ENCODE results near the gene OAT.

Gene OAT

GRCh38 chr10:124418726-124419501, at the start of gene OAT:
TSS of gene OAT (minus strand) at chr10:124418923. CDS start at chr10:124412171, 6,752 bp downstream.
- peak; percentile 97 to 98 for DNase-seq

GRCh38 chr10:124467165-124467564, 48.4 kb upstream of the OAT start:
- DNase-seq: no peak

DNA sequence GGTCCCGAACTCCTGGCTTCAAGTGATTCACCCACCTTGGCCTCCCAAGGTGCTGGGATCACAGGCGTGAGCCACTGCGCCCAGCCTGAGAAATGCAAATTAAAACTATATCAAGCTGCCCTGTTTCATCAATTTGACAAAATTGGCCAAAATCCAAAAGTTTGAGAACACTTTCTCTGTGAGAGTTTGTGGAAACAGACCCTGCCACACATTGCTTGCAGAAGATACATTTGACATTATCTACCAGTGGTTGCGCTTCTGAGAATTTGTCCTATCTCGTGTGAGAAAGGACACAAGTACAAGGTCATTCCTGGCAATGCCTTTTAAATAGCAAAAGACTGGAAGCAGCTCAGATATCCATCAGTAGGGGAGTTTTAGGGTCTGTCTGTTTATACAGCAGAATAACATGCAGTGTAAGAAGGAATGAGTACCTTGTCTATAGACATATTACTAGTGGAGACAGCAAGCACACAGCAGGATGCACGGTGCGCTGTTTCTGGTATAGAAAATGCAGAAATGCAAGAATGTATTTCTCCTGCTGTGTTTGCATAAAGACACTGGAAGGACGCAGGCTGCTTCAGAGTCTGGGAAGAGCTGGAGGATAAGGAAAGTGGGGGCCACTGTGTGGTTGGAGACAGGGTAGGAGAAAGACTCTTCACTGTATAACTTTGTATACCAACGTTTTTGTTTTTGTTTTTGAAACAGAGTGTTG, 47.2 kb upstream of the OAT start:
- DNase-seq: no peak

DNA sequence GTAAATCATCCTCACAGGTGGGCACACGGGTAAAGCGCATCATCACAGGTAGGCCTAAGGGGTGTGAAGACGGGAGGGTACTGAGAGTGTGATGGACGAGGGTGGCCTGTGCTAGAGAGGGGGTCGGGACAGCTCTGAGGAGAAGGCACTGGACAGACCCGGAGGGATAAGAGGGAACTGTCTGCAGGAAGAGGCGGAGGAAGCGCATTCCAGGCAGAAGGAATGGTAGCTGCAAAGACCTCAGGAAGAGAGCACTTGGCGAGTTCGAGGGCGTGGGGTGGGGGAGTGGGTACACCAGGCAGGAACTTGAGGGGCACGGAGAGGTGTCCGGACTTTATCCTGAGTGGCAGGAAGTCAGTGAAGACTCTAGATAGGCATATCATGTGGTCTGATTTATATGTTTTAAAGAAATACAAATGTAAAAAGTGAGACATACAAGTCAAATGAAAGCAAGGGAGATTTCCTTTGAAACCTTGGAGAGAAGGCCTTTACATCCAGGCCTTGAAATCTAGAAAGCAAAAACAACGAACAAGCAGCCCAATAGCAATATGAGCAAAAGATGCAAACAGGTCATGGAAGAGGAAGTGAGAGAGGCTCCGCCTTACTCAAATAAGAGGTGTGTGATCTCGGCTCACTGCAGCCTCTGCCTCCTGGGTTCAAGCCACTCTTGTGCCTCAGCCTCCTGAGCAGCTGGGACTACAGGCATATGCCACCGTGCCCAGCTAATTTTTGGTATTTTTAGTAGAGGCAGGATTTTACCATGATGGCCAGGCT, 46.5 kb upstream of the OAT start:
- no peak for DNase-seq

- DNase-seq: no peak
Measured at GRCh38 chr10:124464028-124464965, 45.6 kb upstream of the OAT start.

DNA sequence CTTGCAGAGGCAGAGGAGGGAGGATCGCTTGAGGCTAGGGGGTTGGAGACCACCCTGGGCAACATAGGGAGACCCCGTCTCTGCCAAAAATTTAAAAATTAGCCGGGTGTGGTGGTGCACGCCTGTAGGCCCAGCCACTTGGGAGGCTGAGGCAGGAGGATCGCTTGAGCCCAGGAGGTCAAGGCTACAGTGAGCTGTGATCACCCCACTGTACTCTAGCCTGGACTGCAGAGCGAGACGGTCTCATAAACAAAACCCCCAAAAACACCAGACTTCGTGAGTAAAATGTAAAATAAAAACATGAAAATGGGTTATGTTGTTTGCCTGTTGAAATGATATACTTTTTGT, 43.6 kb upstream of the OAT start:
- no peak for DNase-seq

GRCh38 chr10:124461642-124462347, 43.1 kb upstream of the OAT start, which contains the start of gene LHPP:
TSS of gene LHPP (plus strand) at chr10:124461823. CDS start at chr10:124461863, 40 bp downstream.
- peak; percentile 86 to 88 for DNase-seq

DNA sequence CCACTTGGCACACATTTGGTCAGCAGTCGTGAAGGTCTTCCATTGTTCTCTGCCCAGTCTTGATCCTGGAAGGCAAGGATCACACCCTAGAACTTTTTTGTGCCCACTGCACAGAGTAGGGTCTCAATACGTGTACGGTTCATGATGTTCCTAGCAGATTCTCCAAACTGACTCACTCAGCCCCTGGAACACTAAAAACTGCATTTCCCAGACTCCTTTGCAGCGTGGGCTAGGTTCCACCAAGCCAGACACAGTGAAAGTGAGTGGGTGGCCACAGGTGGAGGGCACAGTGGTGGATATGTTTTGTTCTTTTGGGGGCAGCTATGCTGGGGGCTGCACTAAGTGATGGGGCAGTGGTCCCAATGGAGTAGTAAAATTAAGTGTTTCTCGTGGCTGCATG, 41.4 kb upstream of the OAT start:
- no peak for DNase-seq

DNA sequence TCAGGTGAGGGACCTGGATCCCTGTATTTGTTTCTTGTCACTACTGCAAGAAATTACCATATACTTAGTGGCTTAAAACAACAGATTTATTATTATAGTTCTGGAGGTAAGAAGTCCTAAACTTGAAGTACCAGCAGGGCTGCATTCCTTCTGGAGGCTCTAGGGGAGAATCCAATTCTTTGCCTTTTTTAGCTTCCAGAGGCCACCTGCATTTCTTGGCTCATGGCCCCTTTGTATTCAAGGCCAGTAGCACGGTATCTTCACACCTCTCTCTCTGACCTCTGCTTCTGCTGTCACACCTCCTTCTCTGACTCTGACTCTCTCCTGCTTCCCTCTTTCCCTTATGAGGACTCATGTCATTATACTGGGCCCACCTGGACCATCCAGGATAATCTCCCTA, 40.7 kb upstream of the OAT start:
- no peak for DNase-seq

DNA sequence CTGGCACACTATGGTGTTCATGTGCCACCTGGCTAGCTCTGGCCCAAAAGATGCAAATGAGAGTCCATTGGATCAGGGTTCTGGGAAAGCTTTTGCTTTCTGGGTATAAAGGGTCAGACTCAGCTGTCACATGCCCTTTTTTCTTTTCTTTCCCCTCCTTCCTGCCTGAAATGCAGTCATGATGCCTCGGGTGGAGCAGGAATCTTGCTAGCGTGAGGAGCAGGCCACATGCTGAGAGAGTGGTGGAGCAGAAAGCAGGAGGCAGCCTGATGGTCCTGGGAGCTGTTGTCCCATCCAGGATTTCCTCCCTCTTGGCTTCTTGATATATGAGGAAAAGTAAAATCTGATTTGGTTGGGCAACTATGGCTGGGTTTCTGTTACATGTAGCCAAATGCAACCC, 40.2 kb upstream of the OAT start:
- DNase-seq: no peak

DNA sequence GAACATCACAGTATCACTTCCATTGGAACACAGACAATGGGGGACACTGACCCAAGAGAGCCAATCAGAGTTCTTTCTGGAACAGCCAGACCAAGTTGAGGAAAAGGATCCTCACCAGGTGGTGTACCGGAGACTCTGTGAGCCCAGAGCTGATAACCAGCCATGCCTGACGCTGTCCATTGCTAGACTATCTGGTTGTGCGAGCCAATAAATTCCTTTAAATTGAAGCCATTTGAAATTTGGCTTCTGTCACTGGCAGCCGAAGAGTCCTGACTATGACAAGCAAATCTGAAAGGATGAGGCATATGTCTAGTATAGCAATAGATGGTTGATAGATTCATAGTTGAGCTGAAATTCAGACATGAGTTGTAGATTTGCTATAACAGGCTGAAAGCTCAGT, 39.8 kb upstream of the OAT start:
- no peak for DNase-seq

GRCh38 chr10:124455441-124455840, 36.7 kb upstream of the OAT start:
- DNase-seq: no peak

GRCh38 chr10:124453960-124454610, 35.4 kb upstream of the OAT start:
- DNase-seq: no peak

DNA sequence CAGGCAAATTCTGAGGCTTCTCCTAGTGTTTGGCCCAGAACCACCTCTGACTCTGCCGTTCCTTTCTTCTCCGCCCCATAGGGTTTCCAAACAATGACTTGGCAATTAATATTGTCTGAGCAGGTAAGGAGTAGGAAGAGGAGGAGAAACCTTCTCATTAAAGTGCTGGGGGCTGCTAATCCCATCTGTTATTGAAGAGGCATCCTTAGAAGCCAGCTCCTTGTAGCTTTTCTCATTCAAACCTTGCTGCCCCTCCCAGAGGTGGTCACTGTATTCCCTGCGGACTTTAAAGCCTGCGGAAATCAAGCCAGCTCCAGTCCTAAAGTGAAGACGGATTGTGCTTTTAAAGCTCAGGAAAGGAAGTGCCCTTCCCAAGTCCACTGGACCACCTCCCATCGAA, 32.6 kb upstream of the OAT start:
- DNase-seq: no peak

DNA sequence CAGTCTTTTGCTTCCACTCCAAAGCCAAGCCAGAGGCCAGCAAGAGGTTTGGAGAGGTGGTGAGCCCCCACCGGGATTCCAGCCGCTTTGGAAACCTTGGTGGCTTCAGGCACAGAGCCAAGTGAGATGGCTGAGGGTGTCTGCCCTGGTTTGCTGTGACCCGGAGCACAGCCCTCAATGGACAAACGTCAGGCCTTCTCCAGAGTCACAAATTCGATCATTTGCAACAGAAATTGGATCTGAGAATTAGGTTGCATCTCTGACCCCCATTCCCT, 32.0 kb upstream of the OAT start:
- no peak for DNase-seq

DNA sequence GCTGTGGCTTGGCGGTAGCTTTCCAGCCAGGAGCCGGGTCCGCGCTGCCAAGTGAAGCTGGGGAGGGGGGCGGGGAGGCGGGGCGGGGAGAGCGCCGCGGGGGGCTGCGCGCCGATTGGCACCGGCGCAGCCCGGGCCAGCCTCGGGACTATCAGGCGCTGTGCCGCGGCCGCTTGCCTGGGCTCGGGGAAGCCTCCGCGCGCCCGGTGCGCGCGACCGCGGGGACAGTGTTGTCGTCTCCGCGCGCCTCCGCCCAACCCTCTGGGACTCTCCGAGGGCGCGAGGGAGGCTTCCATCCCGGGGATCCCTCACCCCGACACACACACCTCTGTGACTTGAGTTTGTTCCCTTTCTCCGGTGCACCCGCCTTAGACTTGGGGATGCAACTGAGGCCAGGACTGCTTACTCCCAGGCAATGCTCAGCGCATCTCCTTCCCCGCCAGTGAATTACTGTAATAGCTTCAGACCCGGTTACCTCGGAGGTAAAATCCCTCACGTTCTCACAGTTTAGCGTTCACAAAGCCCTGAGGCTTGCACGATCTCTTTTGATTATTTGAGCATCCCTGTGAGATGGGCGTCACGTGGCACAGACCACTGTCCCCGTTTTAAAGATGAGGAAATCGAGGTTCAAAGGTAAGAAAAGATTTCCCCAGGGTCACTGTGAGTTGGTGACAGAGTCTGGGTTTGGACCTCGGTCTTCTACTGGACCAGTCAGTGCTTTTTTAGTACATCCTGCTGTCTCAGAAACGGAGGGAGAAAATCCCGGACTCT, 31.5 kb upstream of the OAT start, which contains the start of gene NKX1-2:
TSS of gene NKX1-2 (minus strand) at position 24 of the 771 bp plus-strand sequence. CDS start 92 bp downstream, outside the sequence.
- DNase-seq: no peak

DNA sequence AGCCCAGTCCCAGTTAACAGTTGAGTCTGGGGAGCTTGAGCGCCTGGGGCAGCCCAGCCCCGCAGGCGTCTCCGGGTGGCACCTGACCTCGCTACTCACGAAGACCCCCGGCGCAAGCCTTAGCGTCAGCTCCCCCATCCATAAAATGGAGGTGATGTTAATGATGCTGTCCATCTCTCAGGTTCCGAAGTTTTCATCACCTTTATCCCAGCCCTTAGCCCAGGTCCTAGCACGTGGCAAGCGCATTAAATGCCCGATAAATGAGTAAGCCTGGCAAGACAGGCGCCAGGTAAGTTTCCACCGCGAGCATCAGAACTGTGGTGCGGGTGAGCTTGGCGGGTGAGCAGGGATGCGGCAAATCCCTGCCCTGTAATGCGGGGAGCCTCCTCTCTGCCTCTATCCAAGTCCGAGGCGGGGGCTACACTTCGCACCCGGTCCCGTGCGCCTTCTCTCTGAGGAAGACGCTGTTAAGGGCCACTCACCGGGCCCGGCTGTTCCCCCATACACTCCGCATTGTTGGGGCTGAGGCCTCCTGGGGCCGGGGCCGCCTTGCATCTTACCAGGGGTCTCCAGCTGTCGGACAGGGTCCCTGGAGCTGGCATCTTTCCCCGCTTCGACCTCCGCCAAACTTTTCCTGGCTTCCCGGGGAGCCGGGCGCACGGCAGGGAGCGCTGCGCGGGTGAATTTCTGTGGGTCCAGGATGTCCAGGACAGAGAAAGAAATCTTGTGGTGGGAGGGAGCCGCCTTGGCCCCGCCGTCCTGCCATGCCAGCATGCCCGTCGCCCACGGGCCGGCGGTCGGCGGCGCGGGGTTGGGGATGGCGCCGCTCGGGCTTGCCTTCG, 30.7 kb upstream of the OAT start:
- no peak for DNase-seq

- no peak for DNase-seq
Measured at GRCh38 chr10:124448696-124449169, 30.0 kb upstream of the OAT start.

DNA sequence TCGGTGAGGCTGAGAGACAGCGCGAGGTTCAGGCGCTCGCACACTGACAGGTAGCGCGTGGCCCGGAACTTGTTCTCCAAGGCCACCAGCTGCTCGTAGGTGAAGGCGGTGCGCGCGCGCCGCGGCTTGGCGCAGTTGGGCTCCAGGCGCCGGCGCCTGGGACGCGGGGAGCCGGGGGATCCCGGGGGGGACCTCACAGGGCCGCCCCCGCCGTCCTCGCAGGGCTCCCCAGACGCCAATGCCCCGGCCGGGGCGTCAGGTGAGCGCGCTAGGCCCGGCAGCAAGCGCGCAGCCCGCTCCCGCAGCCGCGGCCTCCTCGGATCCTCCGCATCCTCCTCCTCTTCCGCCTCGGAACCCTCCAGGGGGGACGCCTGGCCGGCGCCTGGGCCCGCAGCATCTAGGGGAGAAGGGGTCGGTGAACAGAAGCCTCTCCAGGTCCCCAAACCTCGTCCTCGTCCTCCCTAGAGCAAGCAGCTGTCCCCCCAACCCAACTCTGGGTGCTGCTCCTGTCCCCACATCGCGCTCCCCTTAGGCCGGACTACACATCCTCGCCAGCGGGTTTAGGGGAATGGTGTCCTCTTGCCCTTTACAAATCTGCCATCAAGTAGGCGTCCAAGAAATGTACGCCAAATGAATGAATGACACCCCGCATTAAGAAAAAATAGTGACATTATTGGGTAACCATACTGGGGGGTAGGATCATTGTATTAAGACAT, 29.2 kb upstream of the OAT start:
- DNase-seq: no peak
